Transverse colon (tissue), 4 donors: ENCODE results near the gene PRDM5.

ENCODE experiments used
- CTCF ChIP-seq, 5 experiments: fragments of 200-600 bp in 3 of 5; fragments of 450-650 bp in 2 of 5; sonication (generic) in 3 of 5; IDR thresholded peaks; 1 replicate in 2 of 5; 2 replicates in 3 of 5; pipeline ENCODE4 v1.5.1; 2016 to 2017; ENCODE audit warnings: antibody characterized with exemption in 5 of 5, inconsistent platforms in 3 of 5, mild to moderate bottlenecking in 2 of 5, moderate library complexity in 1 of 5
- POLR2AphosphoS5 ChIP-seq, 3 donors: sonication (generic); formaldehyde crosslinking; IDR thresholded peaks; one replicate each; pipeline ENCODE4 v1.6.1; 2016; ENCODE audit warnings: antibody characterized with exemption in 3 of 3

- no peak for TF ChIP-seq CTCF (IDR thresholded peaks at IDR 0.05)
- TF ChIP-seq POLR2AphosphoS5 (IDR thresholded peaks at IDR 0.05): no peak
Observed at GRCh38 chr4:120873554-120873953, 49.0 kb downstream of the PRDM5 start.
